D341Med (cell line): ENCODE results near the gene VDAC1.

ENCODE experiments used
- DNase-seq: peaks from one replicate; pipeline ENCODE4 v3.0.0; 2012; ENCODE audit warnings: low spot score

VDAC1 gene

DNA sequence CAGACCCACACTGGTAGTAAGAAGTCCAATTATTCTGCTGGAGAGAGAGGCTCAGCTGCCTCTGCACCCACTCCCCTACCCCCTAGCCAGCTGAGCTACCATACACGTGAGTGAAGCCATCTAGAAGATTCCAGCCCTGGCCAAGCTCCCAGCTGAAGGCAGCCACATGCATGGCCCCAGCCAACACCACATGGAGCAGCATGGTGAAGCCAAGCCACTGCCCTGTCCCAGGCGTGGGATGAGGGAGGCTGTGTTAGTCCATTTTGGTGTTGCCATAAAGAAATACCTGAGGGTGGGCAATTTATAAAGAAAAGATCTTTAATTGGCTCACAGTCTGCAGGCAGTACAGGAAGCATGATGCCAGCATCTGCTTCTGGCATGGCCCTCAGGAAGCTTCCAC is 20.0 kb upstream of the VDAC1 start:
- DNase-seq, result no peak

DNA sequence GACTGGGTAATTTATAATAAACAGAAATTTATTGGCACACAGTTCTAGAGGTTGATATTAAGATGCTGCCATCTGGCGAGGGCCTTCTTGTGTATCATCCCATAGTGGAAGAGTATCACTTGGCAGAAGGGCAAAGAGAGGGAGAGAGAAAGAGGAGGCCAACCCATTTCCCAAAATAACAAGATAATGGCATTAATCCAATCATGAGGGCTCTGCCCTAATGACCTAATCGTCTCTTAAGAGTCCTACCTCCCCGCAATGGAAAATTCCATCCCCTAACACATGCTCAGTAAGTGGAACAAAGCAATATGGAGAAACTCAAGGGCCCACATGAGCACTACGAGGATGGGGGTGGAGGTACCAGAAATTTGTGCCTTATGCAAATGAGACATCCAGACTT is 17.6 kb upstream of the VDAC1 start:
- no peak for DNase-seq

DNA sequence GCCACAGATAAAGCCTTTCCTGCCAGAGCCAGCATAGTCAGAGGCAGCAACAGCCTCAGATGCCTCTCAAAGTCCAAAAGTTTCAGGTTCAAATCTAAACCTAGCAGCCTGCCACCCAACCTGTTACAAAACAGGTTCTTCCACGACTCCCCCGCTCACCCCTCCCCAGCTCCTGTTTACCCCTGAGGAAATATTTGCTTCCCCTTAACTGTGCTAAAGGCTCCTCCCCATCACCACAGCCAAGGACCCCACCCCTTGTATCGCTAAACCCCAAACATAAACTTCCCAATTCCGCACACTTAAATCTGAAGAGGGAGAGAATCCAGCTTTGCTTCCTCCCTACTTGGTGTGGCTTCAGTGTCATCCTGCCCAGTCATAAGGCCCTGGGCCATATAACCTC is 15.4 kb upstream of the VDAC1 start:
- DNase-seq, result no peak

DNA sequence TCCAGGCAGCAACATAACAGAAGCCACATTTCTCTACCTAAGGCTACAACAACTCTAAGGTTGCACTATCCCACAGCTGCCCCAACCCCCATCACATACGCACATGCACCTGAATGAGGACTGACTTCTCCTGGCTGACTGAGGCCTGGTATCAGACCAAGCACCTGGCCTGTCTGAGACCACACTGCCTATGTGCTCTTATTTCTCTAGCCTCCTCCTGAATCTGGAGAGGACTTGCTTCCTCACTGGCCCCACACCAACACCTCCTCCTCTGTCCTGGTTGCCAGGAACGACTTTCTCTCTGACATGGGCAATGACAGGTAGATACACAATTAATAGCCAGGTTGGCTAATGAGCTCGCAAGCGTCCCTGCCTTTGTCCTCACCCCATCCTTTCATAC is 14.9 kb upstream of the VDAC1 start:
- DNase-seq, result no peak

DNA sequence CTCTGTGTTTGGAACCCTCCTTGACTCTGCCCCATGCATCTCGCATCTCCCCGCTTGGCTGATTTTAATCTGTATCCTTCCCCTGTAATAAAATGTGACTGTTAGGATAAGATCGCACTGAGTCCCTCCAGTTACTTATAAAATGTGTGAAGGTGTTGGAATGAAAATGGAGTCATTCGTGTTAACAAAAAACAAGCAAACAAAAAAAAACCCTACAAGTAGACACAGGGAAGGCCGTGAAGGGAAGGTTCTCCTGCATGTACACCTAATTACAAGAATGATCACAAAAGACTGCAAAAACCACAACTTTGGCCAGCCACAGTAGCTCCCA is 14.2 kb upstream of the VDAC1 start:
- no peak for DNase-seq

DNA sequence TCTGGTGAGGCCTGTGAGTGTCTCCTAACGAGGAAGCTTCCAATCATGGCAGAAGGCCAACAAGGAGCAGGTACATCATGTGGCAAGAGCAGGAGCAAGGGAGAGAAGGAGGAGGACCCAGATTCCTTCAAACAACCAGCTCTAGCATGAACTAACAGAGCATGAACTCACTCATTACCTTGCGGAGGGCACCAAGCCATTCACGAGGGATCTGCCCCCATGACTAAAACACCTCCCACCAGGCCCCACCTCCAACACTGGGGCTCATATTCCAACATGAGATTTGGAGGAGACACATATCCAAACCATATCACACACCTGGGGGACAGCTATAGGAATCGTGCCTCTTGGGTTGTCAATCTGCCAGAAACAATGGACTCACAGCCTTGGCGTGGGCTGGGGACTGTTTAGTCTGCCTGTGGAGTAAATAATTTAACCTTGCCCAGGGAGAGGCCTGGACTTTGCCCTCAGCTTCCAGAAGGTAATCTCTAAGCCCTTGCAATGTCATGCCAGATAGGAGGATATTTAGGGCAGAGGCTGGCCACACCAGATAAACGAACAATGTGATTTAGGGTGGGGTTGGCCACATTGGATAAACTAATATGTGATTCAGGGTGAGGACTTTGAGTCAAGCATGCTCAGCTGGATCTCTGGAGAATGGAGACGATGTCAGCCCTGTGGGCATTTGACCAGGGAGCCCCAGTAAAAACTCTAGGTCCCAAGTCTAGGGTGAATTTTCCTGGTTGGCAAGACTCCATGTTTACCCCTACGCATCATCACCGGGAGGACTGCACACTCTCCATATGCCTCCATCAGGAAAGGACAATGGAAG is 13.6 kb upstream of the VDAC1 start:
- no peak for DNase-seq

DNA sequence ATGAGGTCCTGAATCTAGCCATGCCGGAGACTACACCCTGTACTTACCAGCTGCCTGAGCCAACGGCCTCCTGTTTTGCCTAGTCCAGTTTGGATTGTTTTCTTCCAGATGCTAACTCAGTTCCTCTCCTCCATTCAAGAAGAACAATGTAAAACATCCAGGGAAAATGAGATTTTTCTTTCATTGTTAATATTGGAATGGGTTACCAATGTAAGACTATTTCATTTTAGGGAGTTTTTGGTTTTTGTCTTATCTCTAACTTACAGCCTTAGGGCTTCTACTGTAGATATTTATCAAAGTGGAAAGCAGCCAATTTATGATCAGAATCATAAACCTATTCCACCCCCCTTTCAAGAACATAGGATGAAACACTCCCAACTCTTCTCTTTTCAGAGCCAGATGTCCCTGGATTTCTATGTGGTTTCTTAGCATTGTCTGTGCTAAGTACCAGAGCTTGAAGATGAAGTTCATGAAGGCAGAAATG is 3.5 kb upstream of the VDAC1 start:
- DNase-seq, result no peak

DNA sequence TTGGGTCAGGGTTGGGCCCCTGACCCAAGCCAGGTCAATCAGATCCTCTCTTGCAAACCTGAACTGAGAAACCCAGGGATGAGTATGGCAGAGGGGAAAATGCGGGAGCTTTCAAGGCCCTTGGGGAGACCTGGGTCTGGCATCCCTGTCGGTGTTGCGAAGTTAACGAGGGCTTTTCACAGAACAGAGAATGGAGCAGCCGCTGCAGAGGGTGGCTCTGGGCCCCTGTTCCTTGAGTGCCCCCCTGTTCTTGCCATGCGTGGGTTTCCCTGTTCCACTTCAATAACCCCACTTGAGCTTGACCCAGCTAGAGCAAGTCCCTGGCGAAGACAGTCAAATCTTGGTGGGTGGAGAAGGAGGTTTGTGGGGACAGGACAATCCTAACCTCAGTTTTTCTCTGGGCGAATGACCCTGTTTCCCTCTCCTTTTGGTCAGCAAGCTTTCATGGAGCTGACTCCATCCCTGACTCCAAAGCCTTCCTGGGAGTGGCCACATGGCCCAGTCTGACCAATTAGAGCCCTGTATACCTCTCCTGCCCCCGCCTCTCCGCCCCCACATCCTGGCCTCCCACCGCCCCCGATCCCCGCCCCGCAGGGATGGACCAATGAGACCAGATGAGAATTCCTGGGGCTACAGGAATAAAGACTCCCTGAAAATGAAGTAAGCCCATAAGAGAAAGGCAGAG is 2.9 kb upstream of the VDAC1 start:
- DNase-seq, result no peak

DNA sequence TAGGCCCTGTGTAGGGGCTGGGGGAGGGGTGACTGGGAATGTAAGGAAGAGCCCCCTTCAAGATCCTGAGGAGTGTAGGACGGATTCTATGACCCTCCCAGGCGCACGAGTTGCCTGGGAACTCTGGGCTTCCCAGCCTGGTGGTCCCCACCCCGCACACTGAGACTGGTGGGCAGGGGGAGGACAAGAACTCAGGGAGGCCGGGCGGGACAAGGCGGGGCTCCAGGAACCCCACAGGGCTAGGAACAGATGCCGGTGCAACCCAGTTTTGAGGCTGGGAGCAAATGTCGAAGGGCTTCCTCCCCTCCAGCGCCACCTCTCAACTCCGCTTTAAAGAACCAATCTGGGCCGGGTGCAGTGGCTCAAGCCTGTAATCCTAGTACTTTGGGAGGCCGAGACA is 1.3 kb upstream of the VDAC1 start:
- DNase-seq, result no peak

DNA sequence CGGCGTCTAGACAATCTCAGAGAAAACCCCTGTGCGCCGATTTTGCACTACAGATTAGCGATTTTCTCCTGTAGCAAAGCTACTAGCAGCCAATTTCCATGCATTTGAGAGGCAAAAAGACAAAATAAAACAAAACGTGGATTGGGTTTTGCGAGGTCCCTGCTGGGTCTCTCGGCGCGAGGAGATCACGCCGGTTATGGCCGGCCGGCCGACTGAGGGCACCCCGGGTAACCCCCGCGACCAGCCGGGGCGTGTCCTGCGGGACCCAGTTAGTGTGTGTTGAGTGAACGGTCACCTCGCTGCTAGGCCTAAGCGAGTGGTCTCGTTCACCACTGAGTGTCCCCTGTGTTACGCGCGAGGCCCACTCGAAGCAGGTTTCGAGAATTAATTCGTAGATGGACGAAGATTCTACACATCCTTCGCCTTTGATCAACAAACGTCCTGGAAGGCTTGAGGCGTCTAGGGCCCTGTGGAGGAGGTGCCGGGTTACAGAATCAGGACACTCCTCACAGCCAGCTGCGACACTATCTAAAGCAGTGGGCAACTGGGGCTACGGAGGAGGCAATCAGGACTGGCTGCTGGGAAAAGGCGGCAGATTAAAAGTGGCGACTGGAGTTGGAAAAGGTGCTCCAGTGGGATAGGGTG is 764 bp upstream of the VDAC1 start:
- DNase-seq, result peak; percentile 40

DNA sequence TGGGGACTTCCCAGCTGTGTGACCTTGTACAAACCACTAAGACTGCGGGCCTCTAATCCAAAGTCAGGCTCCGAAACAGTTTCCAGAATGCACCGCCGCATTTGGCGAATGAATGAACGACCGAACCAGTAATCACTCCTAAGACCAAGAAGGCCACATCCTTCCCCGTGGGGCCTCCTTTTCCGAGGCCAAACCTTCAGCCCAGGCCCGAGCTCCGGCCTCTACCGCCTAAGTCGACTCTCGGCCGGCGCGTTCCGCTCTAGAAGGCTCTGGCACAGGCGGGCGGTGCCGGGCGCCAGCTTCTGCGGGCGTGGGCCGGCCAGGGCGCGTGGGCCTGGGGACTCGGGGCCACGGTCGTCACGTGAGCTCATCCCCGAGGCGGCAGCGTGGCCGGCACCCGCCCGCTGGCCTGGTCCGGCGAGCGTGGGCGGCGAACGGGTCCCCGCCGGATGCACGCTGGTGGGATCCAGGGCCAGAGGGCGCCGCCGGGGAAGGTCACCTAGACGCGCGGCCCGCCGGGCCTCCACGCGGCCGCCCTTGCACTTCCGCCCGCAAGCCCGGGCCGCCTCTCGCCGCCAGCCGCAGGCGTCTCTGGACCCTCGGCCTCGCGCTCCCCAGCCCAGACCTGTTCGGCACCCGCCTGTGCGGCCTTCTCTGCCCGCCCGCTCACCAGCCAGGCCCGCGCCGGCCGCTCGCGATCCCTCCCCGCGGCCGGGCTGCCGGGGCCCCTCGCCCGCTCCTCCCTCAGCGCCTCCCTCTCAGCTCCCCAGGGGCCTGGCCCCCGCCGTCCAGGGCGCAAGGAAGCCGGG is 754 bp downstream of the VDAC1 start:
- DNase-seq, result peak; percentile 70

DNA sequence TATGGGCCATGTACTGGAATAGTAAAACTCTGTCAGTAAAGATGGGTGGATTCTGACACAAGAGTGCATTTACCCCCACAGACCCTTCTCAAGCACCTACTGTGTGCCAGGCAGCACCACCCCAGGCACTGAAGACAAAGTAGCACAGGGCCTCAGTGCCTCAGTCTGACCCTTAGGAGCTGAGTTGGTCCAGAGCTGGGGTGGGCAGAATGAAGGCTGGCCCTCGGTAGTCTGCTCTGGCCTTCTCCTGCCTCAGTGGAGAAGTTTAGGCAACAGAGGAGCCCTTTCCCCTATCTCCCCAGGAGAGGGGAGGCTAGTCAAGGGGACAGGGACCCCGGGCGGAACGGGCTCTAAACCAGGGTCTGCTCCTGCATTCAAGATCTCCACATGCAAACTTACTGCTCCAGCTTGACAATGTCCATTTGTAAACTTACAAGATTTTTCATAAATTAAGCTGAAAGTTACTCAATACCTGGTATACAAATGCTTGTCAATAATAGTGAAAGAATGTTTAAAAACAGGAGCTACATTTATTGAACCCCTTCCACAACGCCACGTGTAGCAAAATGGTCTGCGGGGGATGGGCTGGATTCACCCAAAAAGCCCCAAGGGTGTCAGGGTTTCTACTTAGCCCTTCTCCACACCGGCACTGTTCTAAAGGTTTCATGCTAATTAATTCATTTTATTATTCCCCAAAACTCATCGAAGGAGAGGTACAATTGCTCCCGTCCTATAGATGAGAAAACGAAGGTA is 1.5 kb downstream of the VDAC1 start:
- DNase-seq, result no peak

DNA sequence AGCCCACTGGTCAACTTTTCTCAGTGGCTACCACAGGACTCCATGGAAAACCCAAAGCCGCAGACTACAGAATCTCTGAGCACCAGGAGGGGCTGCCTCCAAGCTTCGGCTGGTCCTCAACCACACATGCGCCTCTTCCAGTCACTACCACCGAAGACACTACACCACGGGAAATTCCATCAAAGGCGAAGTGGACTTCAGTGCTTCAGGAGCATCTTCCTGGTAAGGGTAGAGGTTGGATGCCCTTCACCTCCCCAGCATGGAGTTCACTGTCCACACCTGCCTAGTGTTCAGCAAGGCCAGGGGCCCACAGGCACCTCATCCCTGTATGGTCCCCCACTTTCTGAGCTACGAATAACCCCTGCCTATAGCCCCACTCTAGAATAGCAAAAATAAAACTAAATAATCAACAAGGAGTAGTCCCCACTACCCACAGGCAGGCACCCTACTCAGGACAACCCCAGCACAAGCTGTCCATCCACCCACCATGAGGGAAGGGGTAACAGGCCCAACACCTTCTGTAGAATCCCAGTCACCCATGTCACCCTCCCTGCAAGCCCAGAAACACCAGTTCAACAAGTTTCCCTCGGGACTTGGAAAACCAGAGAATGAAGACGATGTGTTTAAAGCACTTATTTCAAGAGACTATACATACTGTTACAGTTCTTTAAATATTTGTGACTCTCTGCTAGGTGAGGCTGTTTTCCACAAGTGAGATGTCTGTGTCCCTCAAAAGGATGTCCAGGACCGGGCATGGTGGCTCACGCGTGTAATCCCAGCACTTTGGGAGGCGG is 2.6 kb downstream of the VDAC1 start:
- DNase-seq, result no peak

DNA sequence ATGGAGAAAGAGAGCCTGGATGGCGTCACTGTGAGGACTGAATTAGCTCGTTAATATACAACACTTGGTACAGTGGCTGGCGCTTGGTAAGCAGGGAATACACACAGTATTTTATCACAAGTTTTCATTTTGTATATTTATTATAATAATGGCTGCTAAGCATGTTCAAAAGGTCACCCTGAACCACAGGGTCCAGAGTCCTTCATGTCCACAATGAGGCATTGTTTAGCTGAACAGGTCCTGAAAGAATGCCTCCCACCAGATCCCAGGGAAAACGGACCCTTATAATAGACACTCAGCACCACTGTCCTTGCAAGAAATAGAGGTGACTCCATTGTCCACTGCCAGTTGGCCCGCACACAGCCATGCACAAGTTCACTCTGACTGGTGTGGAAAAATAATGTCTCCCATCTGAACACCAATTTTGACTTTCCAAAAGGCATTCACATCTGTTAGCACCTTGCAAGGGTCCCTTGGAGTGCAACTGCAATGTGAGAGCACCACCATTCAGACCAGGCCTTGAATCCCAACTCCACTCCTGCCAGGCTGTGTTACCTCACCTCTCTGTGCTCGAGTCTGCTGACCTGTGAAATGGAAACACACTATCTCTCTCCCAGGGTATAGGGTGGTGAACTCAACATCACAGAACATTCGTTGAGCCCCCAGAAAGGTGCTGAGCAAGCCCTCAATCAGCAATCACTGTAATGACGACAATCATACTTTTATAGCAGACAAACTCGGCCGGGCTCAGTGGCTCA is 3.9 kb downstream of the VDAC1 start:
- DNase-seq, result no peak

DNA sequence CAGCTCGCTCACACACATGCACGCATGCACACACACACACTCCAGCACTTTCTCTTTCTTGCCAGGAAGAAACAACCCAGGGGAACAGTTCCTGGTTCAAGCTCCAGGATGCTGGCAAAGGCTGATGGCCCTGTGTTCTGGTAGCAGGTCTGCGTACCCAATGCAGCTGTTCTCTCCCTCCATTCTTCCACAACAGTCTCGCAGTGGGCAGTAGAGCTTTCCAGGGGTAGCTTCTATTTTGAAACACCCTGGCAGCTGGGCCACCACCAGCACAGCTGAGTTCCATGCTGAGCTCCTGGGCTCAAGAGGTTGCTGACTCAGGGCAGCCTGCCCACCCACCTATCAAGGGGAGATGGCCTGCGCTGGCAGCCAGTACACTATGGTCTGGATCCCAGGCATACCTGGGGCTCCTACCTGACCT is 4.7 kb downstream of the VDAC1 start:
- no peak for DNase-seq

DNA sequence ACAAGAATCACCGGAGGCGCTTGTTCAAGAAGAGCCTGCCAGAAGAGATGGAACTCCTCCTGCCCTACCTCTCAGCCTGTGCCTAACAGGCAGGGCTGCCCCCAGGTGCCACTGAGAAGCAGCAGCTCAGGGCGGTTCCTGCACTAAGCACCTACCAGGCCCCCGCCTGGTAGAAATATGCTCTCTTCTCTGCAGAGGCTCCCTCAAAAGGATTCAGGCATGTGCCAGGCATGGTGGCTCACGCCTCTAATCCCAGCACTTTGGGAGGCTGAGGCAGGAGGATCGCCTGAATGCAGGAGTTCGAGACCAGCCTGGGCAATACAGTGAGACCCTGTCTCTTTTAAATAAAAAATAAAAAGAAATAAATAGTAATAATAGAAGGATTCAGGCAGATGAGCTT is 6.0 kb downstream of the VDAC1 start:
- DNase-seq, result no peak

DNA sequence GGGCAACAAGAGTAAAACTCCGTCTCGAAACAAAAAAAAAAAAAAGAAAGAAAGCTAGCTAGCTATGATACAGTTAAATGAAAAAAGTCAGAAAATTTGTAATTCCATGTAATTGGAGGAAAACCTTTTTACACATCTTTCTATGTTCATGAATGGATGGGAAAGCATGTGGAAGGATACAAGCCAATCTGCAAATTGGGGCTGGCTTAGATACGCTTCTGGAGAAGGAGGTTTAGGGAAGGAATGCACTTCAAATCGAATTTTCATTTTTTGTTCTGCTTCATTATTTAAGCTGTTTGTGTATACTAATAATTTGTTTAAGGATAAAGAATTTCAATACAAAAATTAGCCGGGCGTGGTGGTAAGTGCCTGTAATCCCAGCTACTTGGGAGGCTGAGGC is 6.7 kb downstream of the VDAC1 start:
- DNase-seq, result no peak

DNA sequence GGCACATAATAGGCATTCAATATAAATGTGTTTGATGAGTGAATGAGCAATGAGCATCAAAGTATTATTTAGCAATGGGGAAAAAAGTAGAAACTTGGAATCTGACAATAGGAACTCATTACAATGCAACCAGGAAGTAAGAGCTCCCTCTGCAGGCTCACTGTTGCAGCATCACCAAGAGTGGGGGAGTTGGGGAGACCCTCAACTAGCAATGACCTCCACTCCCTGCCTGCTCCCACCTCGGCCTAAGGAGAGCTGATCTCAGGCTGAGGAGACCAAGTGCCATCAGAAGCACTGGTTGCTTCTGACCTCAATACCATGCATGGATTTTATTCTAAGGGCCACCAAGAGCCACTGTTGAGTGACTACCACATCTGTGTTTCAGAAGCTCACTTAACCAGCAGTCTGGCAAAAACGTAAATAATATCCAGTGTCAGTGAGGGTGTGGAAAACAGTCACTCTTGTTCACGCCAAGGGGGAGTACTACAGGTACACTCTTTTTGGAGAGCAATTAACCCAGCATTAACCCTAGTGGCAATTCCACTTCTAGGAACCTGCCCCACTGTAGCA is 8.0 kb downstream of the VDAC1 start:
- peak; percentile 57 for DNase-seq

DNA sequence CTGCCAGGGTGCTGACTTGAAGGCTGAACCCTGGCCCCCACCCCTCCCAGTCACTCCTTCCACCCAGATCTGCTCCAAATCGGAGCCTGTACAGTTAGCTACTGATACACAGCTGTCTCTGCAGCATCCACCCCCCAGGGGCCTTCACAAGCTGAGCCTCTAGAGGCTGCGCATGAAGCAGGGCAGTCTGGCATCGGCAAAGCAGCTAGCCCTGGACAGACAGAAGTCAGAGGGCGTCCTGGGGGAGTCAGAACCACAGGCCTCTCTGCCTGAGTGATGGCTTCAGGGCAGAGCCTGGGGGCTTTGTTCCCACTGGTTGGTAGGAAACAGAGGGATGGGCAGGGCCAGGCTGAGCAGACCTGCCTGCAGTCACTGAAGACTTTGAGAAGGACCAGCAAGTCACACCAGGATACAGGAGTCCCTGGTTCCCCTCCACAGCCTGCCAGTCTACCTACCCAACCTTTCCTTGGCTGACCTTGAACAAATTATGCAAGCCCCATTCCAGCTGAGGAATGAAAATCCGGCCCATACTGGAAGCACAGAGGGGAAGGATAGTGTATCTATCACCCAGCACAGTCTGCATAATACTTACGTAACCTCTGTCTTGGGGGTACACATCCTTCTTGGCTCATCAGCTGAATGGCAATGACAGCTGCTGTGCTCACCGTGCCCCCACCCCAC is 8.8 kb downstream of the VDAC1 start:
- no peak for DNase-seq
